Neural cell (in vitro differentiated cells): Measurements from ENCODE around the gene CMTM5. TPM values are rescaled to one million over a fixed set of nuclear protein-coding genes. Genes with fewer than 3 reads are reported as not detected.

Experiments
- H2AFZ ChIP-seq: fragments of 200-600, 300-800 bp; sonication (generic), shearing (Covaris generic); 2 replicates; pipeline ENCODE4 v1.6.0; 2014; ENCODE audit warnings: low read depth, mild to moderate bottlenecking, antibody characterized with exemption, low read length, moderate library complexity
- H3F3A ChIP-seq: fragments of 200-600 bp; shearing (Covaris generic); 2 replicates; pipeline ENCODE4 v1.6.1; 2016; ENCODE audit warnings: mild to moderate bottlenecking, moderate library complexity, mixed read lengths, antibody characterized with exemption, low read length; ENCODE audit not compliant: insufficient read depth, poor library complexity, severe bottlenecking
- H3K27ac ChIP-seq: fragments of 200-600, 300-800 bp; sonication (generic), shearing (Covaris generic); 2 replicates; pipeline ENCODE4 v1.5.1; 2014; ENCODE audit warnings: mild to moderate bottlenecking, low read length, moderate library complexity
- H3K27me3 ChIP-seq: fragments of 300-800, 200-600 bp; sonication (generic), shearing (Covaris generic); 2 replicates; pipeline ENCODE4 v1.6.0; 2014; ENCODE audit warnings: mild to moderate bottlenecking, low read depth, low read length, moderate library complexity; ENCODE audit not compliant: insufficient read depth
- H3K36me3 ChIP-seq: fragments of 300-800, 200-600 bp; sonication (generic), shearing (Covaris generic); 2 replicates; pipeline ENCODE4 v1.5.1; 2014; ENCODE audit warnings: mild to moderate bottlenecking, antibody characterized with exemption, low read length, moderate library complexity; ENCODE audit not compliant: insufficient read depth
- H3K4me2 ChIP-seq: fragments of 300-800, 200-600 bp; sonication (generic), shearing (Covaris generic); 2 replicates; pipeline ENCODE4 v1.6.0; 2014; ENCODE audit warnings: mild to moderate bottlenecking, low read length
- H3K4me3 ChIP-seq: fragments of 300-800, 200-600 bp; sonication (generic), shearing (Covaris generic); 2 replicates; pipeline ENCODE4 v1.5.1; 2014; ENCODE audit warnings: mild to moderate bottlenecking, low read length, moderate library complexity
- H3K79me2 ChIP-seq: fragments of 200-600 bp; shearing (Covaris generic); replicated peaks from 2 replicates; pipeline ENCODE4 v1.6.0; 2014; ENCODE audit warnings: mild to moderate bottlenecking, low read length, moderate library complexity; ENCODE audit not compliant: insufficient read depth
- H3K9ac ChIP-seq: fragments of 300-800, 200-600 bp; sonication (generic), shearing (Covaris generic); 2 replicates; pipeline ENCODE4 v1.6.1; 2016; ENCODE audit warnings: mild to moderate bottlenecking, low read length, mixed read lengths
- H3K9me2 ChIP-seq: fragments of 200-600 bp; shearing (Covaris generic); 2 replicates; pipeline ENCODE4 v1.6.1; 2016; ENCODE audit warnings: mild to moderate bottlenecking, low read length, mixed read lengths; ENCODE audit not compliant: insufficient read depth
- H3K9me3 ChIP-seq: fragments of 200-600, 300-800 bp; sonication (generic), shearing (Covaris generic); 2 replicates; pipeline ENCODE4 v1.6.1; 2016; ENCODE audit warnings: mild to moderate bottlenecking, mixed run types, low read length, moderate library complexity, mixed read lengths
- H4K20me1 ChIP-seq: fragments of 200-600 bp; shearing (Covaris generic); 2 replicates; pipeline ENCODE4 v1.6.1; 2016; ENCODE audit warnings: mild to moderate bottlenecking, mixed run types; ENCODE audit not compliant: insufficient read depth
- CTCF ChIP-seq: fragments of 450-650 bp; IDR thresholded peaks from 2 replicates; pipeline ENCODE4 v1.5.1; 2014; ENCODE audit warnings: antibody characterized with exemption, mild to moderate bottlenecking, moderate library complexity; ENCODE audit not compliant: poor library complexity, severe bottlenecking
- EP300 ChIP-seq: fragments of 450-650 bp; conservative IDR thresholded peaks from 2 replicates; pipeline ENCODE4 v1.6.1; 2014; ENCODE audit warnings: antibody characterized with exemption, mild to moderate bottlenecking, moderate library complexity; ENCODE audit not compliant: poor library complexity, severe bottlenecking
- EZH2 ChIP-seq: fragments of 200-600, 300-800 bp; shearing (Covaris generic), sonication (generic); IDR thresholded peaks from 2 replicates; pipeline ENCODE4 v1.6.1; 2014; ENCODE audit warnings: antibody characterized with exemption, low read length, borderline replicate concordance, mild to moderate bottlenecking; ENCODE audit not compliant: insufficient read depth, poor library complexity, severe bottlenecking
- MXI1 ChIP-seq: fragments of 450-650 bp; conservative IDR thresholded peaks from 2 replicates; pipeline ENCODE4 v1.6.1; 2014; ENCODE audit warnings: antibody characterized with exemption, mild to moderate bottlenecking; ENCODE audit not compliant: poor library complexity, severe bottlenecking
- POLR2AphosphoS5 ChIP-seq: IDR thresholded peaks from 2 replicates; pipeline ENCODE4 v1.6.1; 2012
- RAD21 ChIP-seq: fragments of 450-650 bp; conservative IDR thresholded peaks from 2 replicates; pipeline ENCODE4 v1.6.1; 2014; ENCODE audit warnings: antibody characterized with exemption, mild to moderate bottlenecking, moderate library complexity
- REST ChIP-seq: IDR thresholded peaks from 2 replicates; pipeline ENCODE4 v1.6.1; 2012; ENCODE audit warnings: borderline replicate concordance
- SMC3 ChIP-seq: fragments of 450-650 bp; conservative IDR thresholded peaks from 2 replicates; pipeline ENCODE4 v1.6.1; 2014; ENCODE audit warnings: antibody characterized with exemption, mild to moderate bottlenecking, moderate library complexity; ENCODE audit not compliant: poor library complexity
- TAF1 ChIP-seq: IDR thresholded peaks from 2 replicates; pipeline ENCODE4 v1.6.1; 2012; ENCODE audit warnings: low read depth
- polyA plus RNA-seq: library from polyadenylated mRNA; depleted of rRNA; stranded (reverse); fragments of >200 nt; gene quantifications from 2 replicates; pipeline ENCODE4 v1.2.3, GENCODE V29; 2014

CMTM5 gene
- polyA plus RNA-seq, 1 donor from 2014 or later: not detected

GRCh38 chr14:23352506-23353432, 24.1 kb upstream of the CMTM5 start, which contains the start of gene SLC22A17:
Gene SLC22A17 (minus strand): TSS chr14:23352887.
- Histone ChIP-seq H3K36me3 (no peaks in the 10 kb centered on the region), H3K27ac (peak within 1 kb of the TSS; percentile 93), H3K27me3 (no peaks in the 10 kb centered on the region), H3K9me3 (no peaks in the 10 kb centered on the region), H4K20me1 (no peaks in the 10 kb centered on the region), H3F3A (no peaks in the 10 kb centered on the region), H2AFZ (peak within 1 kb of the TSS; percentile 71), H3K4me2 (peak within 1 kb of the TSS; percentile 87), H3K9me2 (no peaks in the 10 kb centered on the region), H3K9ac (peak within 1 kb of the TSS; percentile 97), H3K4me3 (peak within 1 kb of the TSS; percentile 99), H3K79me2 (no peaks in the 10 kb centered on the region)
- TF ChIP-seq EZH2 (no peak), POLR2AphosphoS5 (peak; percentile 98), RAD21 (peak; percentile 61), CTCF (peak; percentile 39), SMC3 (peak; percentile 69), REST (peak; percentile 61), EP300 (peak; percentile 54), MXI1 (peak; percentile 48), TAF1 (peak; percentile 82)

- peak overlapping the region; percentile 99 for H3K4me3 ChIP-seq
- H3K79me2 ChIP-seq: no peaks in the 10 kb centered on the region
- H2AFZ ChIP-seq: no peak overlapping the region
- H3K9ac ChIP-seq: peak overlapping the region; percentile 97
- H3F3A ChIP-seq: no peaks in the 10 kb centered on the region
- peak overlapping the region; percentile 93 for H3K27ac ChIP-seq
- H3K4me2 ChIP-seq: no peak overlapping the region
- H3K27me3 ChIP-seq: no peaks in the 10 kb centered on the region
- TF ChIP-seq EP300: no peak
- TF ChIP-seq RAD21: no peak
- TF ChIP-seq CTCF: no peak
- no peak for TF ChIP-seq MXI1
- no peak for TF ChIP-seq SMC3
- no peak for TF ChIP-seq POLR2AphosphoS5
- no peak for TF ChIP-seq EZH2
- no peak for TF ChIP-seq REST
- TF ChIP-seq TAF1: no peak
- no peaks in the 10 kb centered on the region for H3K9me3 ChIP-seq
- H3K36me3 ChIP-seq: no peaks in the 10 kb centered on the region
- H4K20me1 ChIP-seq: no peaks in the 10 kb centered on the region
- H3K9me2 ChIP-seq: no peaks in the 10 kb centered on the region
These were observed 23.4 kb upstream of the CMTM5 start for GRCh38 chr14:23353433-23353780.
